NCI-H1694 treated with DMSO at 0.1 percent for 48 hours (cell line): Measurements from ENCODE around the gene PEX11A.

Experiments
- DNase-seq: peaks from one replicate; lab custom pipeline; 2025; lab: John Stamatoyannopoulos, UW

Gene PEX11A

GRCh38 chr15:89675606-89676005 lies 14.9 kb downstream of the PEX11A start:
- DNase-seq, result no peak

GRCh38 chr15:89674526-89674925 lies 16.0 kb downstream of the PEX11A start:
- DNase-seq, result no peak

GRCh38 chr15:89673165-89673512 lies 17.4 kb downstream of the PEX11A start:
- DNase-seq, result no peak

GRCh38 chr15:89672221-89673164 lies 18.1 kb downstream of the PEX11A start:
- no peak for DNase-seq

GRCh38 chr15:89671687-89672086 lies 18.9 kb downstream of the PEX11A start:
- no peak for DNase-seq

- no peak for DNase-seq
Measured at GRCh38 chr15:89670971-89671560, 19.5 kb downstream of the PEX11A start.

- DNase-seq, result no peak
Measured at GRCh38 chr15:89669941-89670340, 20.6 kb downstream of the PEX11A start.

GRCh38 chr15:89669309-89669865 lies 21.2 kb downstream of the PEX11A start:
- no peak for DNase-seq

- DNase-seq, result no peak
Measured at GRCh38 chr15:89668171-89668570, 22.4 kb downstream of the PEX11A start.

GRCh38 chr15:89667706-89667960 lies 22.9 kb downstream of the PEX11A start:
- no peak for DNase-seq

GRCh38 chr15:89666858-89667705 lies 23.5 kb downstream of the PEX11A start:
- no peak for DNase-seq

- no peak for DNase-seq
Measured at GRCh38 chr15:89666184-89666857, 24.2 kb downstream of the PEX11A start.

GRCh38 chr15:89665449-89666181 lies 24.9 kb downstream of the PEX11A start:
- DNase-seq, result no peak

GRCh38 chr15:89664441-89665350 lies 25.9 kb downstream of the PEX11A start:
- no peak for DNase-seq

- no peak for DNase-seq
Measured at GRCh38 chr15:89662893-89663626, 27.5 kb downstream of the PEX11A start.

- DNase-seq, result no peak
Measured at GRCh38 chr15:89660556-89660955, 30.0 kb downstream of the PEX11A start.

- DNase-seq, result no peak
Measured at GRCh38 chr15:89659295-89659694, 31.3 kb downstream of the PEX11A start.

- no peak for DNase-seq
Measured at GRCh38 chr15:89657686-89658200, 32.8 kb downstream of the PEX11A start.

- no peak for DNase-seq
Measured at GRCh38 chr15:89656116-89656815, 34.3 kb downstream of the PEX11A start.
